SK-N-SH (cell line): Measurements from ENCODE around the gene ZNF491. TPM values are rescaled to one million over a fixed set of nuclear protein-coding genes. Genes with fewer than 3 reads are reported as not detected.

Source experiments
- CTCF ChIA-PET: fragments of 300-600, 350-600 bp; formaldehyde crosslinking; extraction: SDS; loops from one replicate; lab custom pipeline; 2021; lab: Yijun Ruan, JAX
- POLR2A ChIA-PET: fragments of 350-600 bp; sonication (Branson Sonifier 250); formaldehyde crosslinking; extraction: SDS; loops from one replicate; lab custom pipeline; 2020; ENCODE audit warnings: antibody characterized with exemption, inconsistent platforms; lab: Yijun Ruan, JAX
- DNase-seq: peaks from one replicate; pipeline ENCODE4 v3.0.0; 2012
- H2AFZ ChIP-seq: fragments of 200-600 bp; sonication (generic); 2 replicates; pipeline ENCODE4 v1.8.1; 2016; ENCODE audit warnings: antibody characterized with exemption, mild to moderate bottlenecking, low read depth
- H3F3A ChIP-seq: fragments of 200-600 bp; sonication (generic); replicated peaks from 2 replicates; pipeline ENCODE3; 2016; ENCODE audit warnings: antibody characterized with exemption, mild to moderate bottlenecking; ENCODE audit not compliant: insufficient read depth
- H3K27ac ChIP-seq, 2 experiments: fragments of 200-500 bp in 1 of 2; fragments of 200-600 bp in 1 of 2; sonication (Bioruptor generic) in 1 of 2; sonication (generic), shearing (Covaris generic) in 1 of 2; 2 replicates each; pipeline versions ENCODE4 v1.5.1 to v1.6.1; 2014 to 2016; ENCODE audit warnings: low read depth in 2 of 2, inconsistent platforms in 1 of 2, low read length in 1 of 2, mild to moderate bottlenecking in 1 of 2, mixed read lengths in 1 of 2
- H3K27me3 ChIP-seq: fragments of 200-600 bp; sonication (generic), shearing (Covaris generic); 2 replicates; pipeline ENCODE4 v1.6.1; 2016; ENCODE audit warnings: mixed run types; ENCODE audit not compliant: insufficient read depth
- H3K36me3 ChIP-seq, 2 experiments: fragments of 200-500 bp in 1 of 2; fragments of 200-600 bp in 1 of 2; sonication (Bioruptor generic) in 1 of 2; sonication (generic) in 1 of 2; replicated peaks in 1 of 2; 2 replicates each; pipeline versions ENCODE3 to v1.5.1; 2014 to 2016; ENCODE audit warnings: low read length in 1 of 2, mild to moderate bottlenecking in 1 of 2; ENCODE audit not compliant: insufficient read depth in 2 of 2, control insufficient read depth in 1 of 2
- H3K4me1 ChIP-seq, 2 experiments: fragments of 200-500 bp in 1 of 2; fragments of 200-600 bp in 1 of 2; sonication (Bioruptor generic) in 1 of 2; sonication (generic), shearing (Covaris generic) in 1 of 2; 2 replicates each; pipeline versions ENCODE4 v1.5.1 to v1.6.1; 2014 to 2016; ENCODE audit warnings: low read depth in 1 of 2, low read length in 1 of 2, mixed run types in 1 of 2; ENCODE audit not compliant: insufficient read depth in 2 of 2, control insufficient read depth in 1 of 2
- H3K4me2 ChIP-seq: fragments of 200-600 bp; sonication (generic), shearing (Covaris generic); 2 replicates; pipeline ENCODE4 v1.6.1; 2017; ENCODE audit warnings: mixed run types
- H3K4me3 ChIP-seq, 2 experiments: fragments of 200-500 bp in 1 of 2; fragments of 200-600 bp in 1 of 2; sonication (Bioruptor generic) in 1 of 2; sonication (generic), shearing (Covaris generic) in 1 of 2; 2 replicates each; pipeline versions ENCODE4 v1.5.1 to v1.8.1; 2014 to 2016; ENCODE audit warnings: low read depth in 2 of 2, inconsistent platforms in 1 of 2, low read length in 1 of 2, mild to moderate bottlenecking in 1 of 2, mixed read lengths in 1 of 2, moderate library complexity in 1 of 2
- H3K79me2 ChIP-seq: fragments of 200-600 bp; sonication (generic); 2 replicates; pipeline ENCODE4 v1.8.1; 2017; ENCODE audit warnings: mild to moderate bottlenecking; ENCODE audit not compliant: insufficient read depth
- H3K9ac ChIP-seq: fragments of 200-600 bp; sonication (generic); 2 replicates; pipeline ENCODE4 v1.6.1; 2017; ENCODE audit warnings: mixed run types
- H3K9me2 ChIP-seq: fragments of 200-600 bp; sonication (generic); 2 replicates; pipeline ENCODE4 v1.6.1; 2017; ENCODE audit warnings: mixed run types
- H3K9me3 ChIP-seq: fragments of 200-600 bp; sonication (generic); 2 replicates; pipeline ENCODE4 v1.6.1; 2017; ENCODE audit warnings: mixed run types, mild to moderate bottlenecking, moderate library complexity
- H4K20me1 ChIP-seq: fragments of 200-600 bp; sonication (generic); 2 replicates; pipeline ENCODE4 v1.6.1; 2017; ENCODE audit warnings: mild to moderate bottlenecking, mixed run types; ENCODE audit not compliant: insufficient read depth
- ELF1 ChIP-seq: IDR thresholded peaks from 2 replicates; pipeline ENCODE4 v1.4.0; 2012
- EP300 ChIP-seq, 2 experiments: IDR thresholded peaks; 2 replicates each; pipeline versions ENCODE4 v1.4.0 to v1.6.1; 2012; ENCODE audit warnings: borderline replicate concordance in 1 of 2, low read depth in 1 of 2, low read length in 1 of 2
- EZH2phosphoT487 ChIP-seq: fragments of 200-600 bp; sonication (generic); IDR thresholded peaks from 2 replicates; pipeline ENCODE4 v1.6.1; 2017; ENCODE audit warnings: low read depth, mixed run types, mild to moderate bottlenecking, antibody characterized with exemption, moderate library complexity, borderline replicate concordance
- FOXM1 ChIP-seq: IDR thresholded peaks from 2 replicates; pipeline ENCODE4 v1.4.0; 2012; ENCODE audit warnings: low read depth, mild to moderate bottlenecking
- GABPA ChIP-seq: IDR thresholded peaks from 2 replicates; pipeline ENCODE4 v1.4.0; 2012; ENCODE audit warnings: low read depth, mild to moderate bottlenecking
- GATA2 ChIP-seq: sonication (generic); formaldehyde crosslinking; IDR thresholded peaks from 2 replicates; pipeline ENCODE4 v1.5.0; 2020; ENCODE audit warnings: mild to moderate bottlenecking, missing genetic modification reagents
- JUND ChIP-seq: IDR thresholded peaks from 2 replicates; pipeline ENCODE4 v1.4.0; 2012
- RAD21 ChIP-seq: IDR thresholded peaks from 2 replicates; pipeline ENCODE4 v1.6.1; 2012; ENCODE audit warnings: mild to moderate bottlenecking, low read length
- RFX5 ChIP-seq: IDR thresholded peaks from 2 replicates; pipeline ENCODE4 v1.6.1; 2012; ENCODE audit warnings: mild to moderate bottlenecking, improper control_type of control experiment, low read length
- RXRA ChIP-seq: IDR thresholded peaks from 2 replicates; pipeline ENCODE4 v1.4.0; 2012; ENCODE audit warnings: low read depth, mild to moderate bottlenecking, borderline replicate concordance
- TAF1 ChIP-seq: IDR thresholded peaks from 2 replicates; pipeline ENCODE4 v1.6.1; 2012; ENCODE audit warnings: low read depth, mild to moderate bottlenecking, low read length, moderate library complexity, borderline replicate concordance
- TCF12 ChIP-seq: IDR thresholded peaks from 2 replicates; pipeline ENCODE4 v1.4.0; 2012
- TEAD4 ChIP-seq: IDR thresholded peaks from 2 replicates; pipeline ENCODE4 v1.4.0; 2012; ENCODE audit warnings: mild to moderate bottlenecking, borderline replicate concordance; ENCODE audit not compliant: insufficient read depth
- YY1 ChIP-seq: IDR thresholded peaks from 2 replicates; pipeline ENCODE4 v1.4.0; 2012; ENCODE audit warnings: low read depth, mild to moderate bottlenecking
- WGBS: methylation state at CpG from one replicate; pipeline ENCODE4 v1.1.6; 2017; ENCODE audit warnings: low lambda C conversion rate; 5-methylcytosine and 5-hydroxymethylcytosine counted together
- polyA plus RNA-seq, 3 experiments: library from polyadenylated mRNA; depleted of rRNA; stranded (reverse); fragments of >200 nt; gene quantifications; 2 replicates each; pipeline ENCODE4 v1.2.3, GENCODE V29; 2012
- TF ChIP-seq, protein P1 (sequence below): IDR thresholded peaks from 2 replicates; pipeline ENCODE4 v1.4.0; 2012; ENCODE audit warnings: low read depth, borderline replicate concordance
- TF ChIP-seq, protein P2 (sequence below): IDR thresholded peaks from 2 replicates; pipeline ENCODE4 v1.4.0; 2012; ENCODE audit warnings: low read depth, borderline replicate concordance
- TF ChIP-seq, protein P3 (sequence below): fragments of 200-600 bp; sonication (generic); IDR thresholded peaks from 2 replicates; pipeline ENCODE4 v1.6.1; 2017; ENCODE audit warnings: antibody characterized with exemption, mild to moderate bottlenecking, moderate library complexity
- TF ChIP-seq, protein P4 (sequence below): IDR thresholded peaks from 2 replicates; pipeline ENCODE4 v1.4.0; 2012; ENCODE audit warnings: low read depth
- TF ChIP-seq, protein P5 (sequence below): IDR thresholded peaks from 2 replicates; pipeline ENCODE4; 2012
- TF ChIP-seq, protein P6 (sequence below): fragments of 150-350 bp; IDR thresholded peaks from 2 replicates; pipeline ENCODE4 v1.6.1; 2016; ENCODE audit warnings: mild to moderate bottlenecking, low read depth, low read length

ZNF491 gene
- polyA plus RNA-seq, 1 of the 3 experiments (the other 2 are of a cell fraction) = 0.77 TPM

DNA sequence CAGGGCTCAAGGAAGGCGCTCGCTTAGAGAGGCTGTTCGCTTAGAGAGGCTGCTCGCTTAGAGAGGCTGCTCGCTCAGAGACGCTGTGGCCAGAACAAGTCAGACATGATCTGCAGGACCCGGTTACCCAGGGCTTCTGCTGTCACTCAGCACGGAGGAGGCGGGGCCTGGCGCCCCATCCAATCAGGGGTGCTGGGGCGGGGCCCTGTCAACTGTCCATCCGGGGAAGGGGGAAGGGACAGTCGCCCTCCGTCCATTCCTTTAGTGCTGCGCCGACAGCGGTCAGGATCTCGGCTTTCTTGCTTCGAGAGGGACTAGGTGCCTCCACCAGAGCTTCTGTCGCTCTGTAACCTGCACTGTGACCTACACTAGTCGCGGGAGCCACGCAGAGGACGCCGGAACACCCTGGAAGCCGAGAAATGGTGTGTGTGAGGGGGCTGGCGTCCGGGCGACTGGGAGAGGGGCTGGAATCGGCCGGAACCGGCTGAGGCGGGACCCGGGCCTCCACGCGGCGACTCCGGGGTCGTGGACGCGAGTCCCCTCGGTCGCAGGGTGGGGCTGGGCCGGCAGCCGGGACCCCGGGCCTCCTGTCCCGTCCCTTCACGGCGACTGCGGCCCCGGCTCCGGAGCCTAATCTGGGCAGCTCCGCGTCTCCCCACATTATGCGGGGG, 15.8 kb downstream of the ZNF491 start, which contains the start of gene ZNF440 (continued):
- TF ChIP-seq, protein P1, sequence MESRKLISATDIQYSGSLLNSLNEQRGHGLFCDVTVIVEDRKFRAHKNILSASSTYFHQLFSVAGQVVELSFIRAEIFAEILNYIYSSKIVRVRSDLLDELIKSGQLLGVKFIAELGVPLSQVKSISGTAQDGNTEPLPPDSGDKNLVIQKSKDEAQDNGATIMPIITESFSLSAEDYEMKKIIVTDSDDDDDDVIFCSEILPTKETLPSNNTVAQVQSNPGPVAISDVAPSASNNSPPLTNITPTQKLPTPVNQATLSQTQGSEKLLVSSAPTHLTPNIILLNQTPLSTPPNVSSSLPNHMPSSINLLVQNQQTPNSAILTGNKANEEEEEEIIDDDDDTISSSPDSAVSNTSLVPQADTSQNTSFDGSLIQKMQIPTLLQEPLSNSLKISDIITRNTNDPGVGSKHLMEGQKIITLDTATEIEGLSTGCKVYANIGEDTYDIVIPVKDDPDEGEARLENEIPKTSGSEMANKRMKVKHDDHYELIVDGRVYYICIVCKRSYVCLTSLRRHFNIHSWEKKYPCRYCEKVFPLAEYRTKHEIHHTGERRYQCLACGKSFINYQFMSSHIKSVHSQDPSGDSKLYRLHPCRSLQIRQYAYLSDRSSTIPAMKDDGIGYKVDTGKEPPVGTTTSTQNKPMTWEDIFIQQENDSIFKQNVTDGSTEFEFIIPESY = no peak
- TF ChIP-seq, protein P2, sequence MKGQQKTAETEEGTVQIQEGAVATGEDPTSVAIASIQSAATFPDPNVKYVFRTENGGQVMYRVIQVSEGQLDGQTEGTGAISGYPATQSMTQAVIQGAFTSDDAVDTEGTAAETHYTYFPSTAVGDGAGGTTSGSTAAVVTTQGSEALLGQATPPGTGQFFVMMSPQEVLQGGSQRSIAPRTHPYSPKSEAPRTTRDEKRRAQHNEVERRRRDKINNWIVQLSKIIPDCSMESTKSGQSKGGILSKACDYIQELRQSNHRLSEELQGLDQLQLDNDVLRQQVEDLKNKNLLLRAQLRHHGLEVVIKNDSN = no peak
- TF ChIP-seq EZH2phosphoT487 (no peak), YY1 (no peak), GATA2 (CRISPR knock-in tag) (no peak), FOXM1 (no peak), ELF1 (no peak), GABPA (no peak), TCF12 (no peak)
- TF ChIP-seq, protein P3, sequence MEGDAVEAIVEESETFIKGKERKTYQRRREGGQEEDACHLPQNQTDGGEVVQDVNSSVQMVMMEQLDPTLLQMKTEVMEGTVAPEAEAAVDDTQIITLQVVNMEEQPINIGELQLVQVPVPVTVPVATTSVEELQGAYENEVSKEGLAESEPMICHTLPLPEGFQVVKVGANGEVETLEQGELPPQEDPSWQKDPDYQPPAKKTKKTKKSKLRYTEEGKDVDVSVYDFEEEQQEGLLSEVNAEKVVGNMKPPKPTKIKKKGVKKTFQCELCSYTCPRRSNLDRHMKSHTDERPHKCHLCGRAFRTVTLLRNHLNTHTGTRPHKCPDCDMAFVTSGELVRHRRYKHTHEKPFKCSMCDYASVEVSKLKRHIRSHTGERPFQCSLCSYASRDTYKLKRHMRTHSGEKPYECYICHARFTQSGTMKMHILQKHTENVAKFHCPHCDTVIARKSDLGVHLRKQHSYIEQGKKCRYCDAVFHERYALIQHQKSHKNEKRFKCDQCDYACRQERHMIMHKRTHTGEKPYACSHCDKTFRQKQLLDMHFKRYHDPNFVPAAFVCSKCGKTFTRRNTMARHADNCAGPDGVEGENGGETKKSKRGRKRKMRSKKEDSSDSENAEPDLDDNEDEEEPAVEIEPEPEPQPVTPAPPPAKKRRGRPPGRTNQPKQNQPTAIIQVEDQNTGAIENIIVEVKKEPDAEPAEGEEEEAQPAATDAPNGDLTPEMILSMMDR = no peak

DNA sequence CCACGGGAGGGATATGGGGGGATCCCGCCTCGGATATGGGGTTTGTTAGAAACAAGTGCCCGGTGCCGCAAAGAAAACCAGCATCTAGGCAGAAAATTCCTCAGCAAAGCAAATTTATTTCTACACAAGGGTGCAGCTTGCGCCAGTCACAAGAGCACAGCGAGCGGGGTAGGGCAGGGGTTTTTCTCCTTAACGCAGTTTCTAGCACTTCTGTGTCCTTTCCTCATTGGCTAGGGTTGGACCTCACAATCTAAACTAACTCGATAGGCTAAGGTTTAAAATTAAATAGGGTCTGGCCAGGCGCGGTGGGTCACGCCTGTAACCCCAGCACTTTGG, 16.3 kb downstream of the ZNF491 start:
- CTCF ChIA-PET = interaction anchor here (1.4 to 6.4 kb wide), 2 partner anchors 16 to 149 kb away, joined by 4 to 68 read pairs; partner anchors contain the start of gene ZNF491
- H3K9ac ChIP-seq = peak overlapping the region; percentile 79
- no peaks in the 10 kb centered on the region for H3K9me3 ChIP-seq
- peaks cover 31% of the 10 kb centered on the region for H3K79me2 ChIP-seq
- peaks cover 0 to 13% of the 10 kb centered on the region in 2 experiments for H3K36me3 ChIP-seq
- H3K4me1 ChIP-seq = peaks cover 0 to 6% of the 10 kb centered on the region in 2 experiments; a peak in 1 of 4 replicates
- H3K27me3 ChIP-seq = no peaks in the 10 kb centered on the region
- H3K9me2 ChIP-seq = no peaks in the 10 kb centered on the region
- H2AFZ ChIP-seq = peak overlapping the region; percentile 99
- peak overlapping the region; percentile 60 to 85; a peak in 3 of 4 replicates for H3K27ac ChIP-seq
- H3K4me3 ChIP-seq = peak overlapping the region; percentile 76 to 77
- no peaks in the 10 kb centered on the region for H4K20me1 ChIP-seq
- WGBS = 5% methylated on average over 8 of the region's 13 CpGs
- H3K4me2 ChIP-seq = peak overlapping the region; percentile 91
- no peak for DNase-seq
- POLR2A ChIA-PET = interaction anchor here (1.7 kb wide), 1 partner anchor 48 kb away, joined by 4 read pairs; the partner anchor contains the start of gene ZNF441
- H3F3A ChIP-seq = peaks cover 4% of the 10 kb centered on the region
- TF ChIP-seq ELF1 = no peak
- TF ChIP-seq, protein P4, sequence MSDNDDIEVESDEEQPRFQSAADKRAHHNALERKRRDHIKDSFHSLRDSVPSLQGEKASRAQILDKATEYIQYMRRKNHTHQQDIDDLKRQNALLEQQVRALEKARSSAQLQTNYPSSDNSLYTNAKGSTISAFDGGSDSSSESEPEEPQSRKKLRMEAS = no peak
- TF ChIP-seq, protein P1 = no peak
- no peak for TF ChIP-seq TAF1
- TF ChIP-seq TEAD4 = no peak
- TF ChIP-seq, protein P5, sequence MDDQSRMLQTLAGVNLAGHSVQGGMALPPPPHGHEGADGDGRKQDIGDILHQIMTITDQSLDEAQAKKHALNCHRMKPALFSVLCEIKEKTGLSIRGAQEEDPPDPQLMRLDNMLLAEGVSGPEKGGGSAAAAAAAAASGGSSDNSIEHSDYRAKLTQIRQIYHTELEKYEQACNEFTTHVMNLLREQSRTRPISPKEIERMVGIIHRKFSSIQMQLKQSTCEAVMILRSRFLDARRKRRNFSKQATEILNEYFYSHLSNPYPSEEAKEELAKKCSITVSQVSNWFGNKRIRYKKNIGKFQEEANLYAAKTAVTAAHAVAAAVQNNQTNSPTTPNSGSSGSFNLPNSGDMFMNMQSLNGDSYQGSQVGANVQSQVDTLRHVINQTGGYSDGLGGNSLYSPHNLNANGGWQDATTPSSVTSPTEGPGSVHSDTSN = no peak
- no peak for TF ChIP-seq YY1
- TF ChIP-seq EP300 (IDR thresholded peaks at IDR 0.05; ENCODE audit: borderline replicate concordance in 1 of 2, low read depth in 1 of 2, low read length in 1 of 2) = no peak
- no peak for TF ChIP-seq GATA2 (CRISPR knock-in tag)
- no peak for TF ChIP-seq JUND
- TF ChIP-seq, protein P2 = no peak
- no peak for TF ChIP-seq RXRA
- TF ChIP-seq, protein P6, sequence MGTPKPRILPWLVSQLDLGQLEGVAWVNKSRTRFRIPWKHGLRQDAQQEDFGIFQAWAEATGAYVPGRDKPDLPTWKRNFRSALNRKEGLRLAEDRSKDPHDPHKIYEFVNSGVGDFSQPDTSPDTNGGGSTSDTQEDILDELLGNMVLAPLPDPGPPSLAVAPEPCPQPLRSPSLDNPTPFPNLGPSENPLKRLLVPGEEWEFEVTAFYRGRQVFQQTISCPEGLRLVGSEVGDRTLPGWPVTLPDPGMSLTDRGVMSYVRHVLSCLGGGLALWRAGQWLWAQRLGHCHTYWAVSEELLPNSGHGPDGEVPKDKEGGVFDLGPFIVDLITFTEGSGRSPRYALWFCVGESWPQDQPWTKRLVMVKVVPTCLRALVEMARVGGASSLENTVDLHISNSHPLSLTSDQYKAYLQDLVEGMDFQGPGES = no peak
- TF ChIP-seq RAD21 = no peak
- TF ChIP-seq EZH2phosphoT487 = no peak
- TF ChIP-seq RFX5 = no peak
